ENCODE measurements around the gene SAPCD2.

The SAPCD2 gene

DNA sequence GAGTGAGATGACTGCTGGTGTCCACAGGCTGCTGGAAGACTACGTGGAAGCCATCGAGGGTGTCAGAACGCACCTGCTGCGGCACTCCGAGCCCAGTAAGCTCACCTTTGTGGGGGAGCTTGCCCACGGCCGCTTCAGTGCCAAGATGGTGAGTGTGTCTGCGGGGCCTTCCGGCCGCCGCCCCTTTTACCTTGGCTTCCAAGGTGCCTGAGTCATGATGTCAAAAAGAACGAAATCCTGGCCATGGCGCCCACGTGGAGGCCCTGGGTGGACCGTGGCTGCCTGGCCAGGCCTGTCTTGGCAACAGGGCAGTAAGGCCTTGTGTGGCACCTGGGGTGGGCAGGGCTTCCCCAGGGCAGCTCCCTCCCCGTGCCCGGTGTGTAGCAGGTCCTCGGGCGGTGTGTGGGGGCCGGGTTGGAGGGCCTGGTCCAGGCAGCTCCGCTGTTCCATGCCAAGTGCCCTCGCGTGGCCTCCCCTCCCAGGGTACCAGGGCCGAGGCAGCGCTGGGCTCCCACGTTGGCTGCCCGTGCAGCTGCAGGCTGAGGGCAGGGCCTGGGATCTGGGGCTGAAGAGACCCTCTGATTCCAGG, 36.4 kb upstream of the SAPCD2 start:
- no peak for DNase-seq

DNA sequence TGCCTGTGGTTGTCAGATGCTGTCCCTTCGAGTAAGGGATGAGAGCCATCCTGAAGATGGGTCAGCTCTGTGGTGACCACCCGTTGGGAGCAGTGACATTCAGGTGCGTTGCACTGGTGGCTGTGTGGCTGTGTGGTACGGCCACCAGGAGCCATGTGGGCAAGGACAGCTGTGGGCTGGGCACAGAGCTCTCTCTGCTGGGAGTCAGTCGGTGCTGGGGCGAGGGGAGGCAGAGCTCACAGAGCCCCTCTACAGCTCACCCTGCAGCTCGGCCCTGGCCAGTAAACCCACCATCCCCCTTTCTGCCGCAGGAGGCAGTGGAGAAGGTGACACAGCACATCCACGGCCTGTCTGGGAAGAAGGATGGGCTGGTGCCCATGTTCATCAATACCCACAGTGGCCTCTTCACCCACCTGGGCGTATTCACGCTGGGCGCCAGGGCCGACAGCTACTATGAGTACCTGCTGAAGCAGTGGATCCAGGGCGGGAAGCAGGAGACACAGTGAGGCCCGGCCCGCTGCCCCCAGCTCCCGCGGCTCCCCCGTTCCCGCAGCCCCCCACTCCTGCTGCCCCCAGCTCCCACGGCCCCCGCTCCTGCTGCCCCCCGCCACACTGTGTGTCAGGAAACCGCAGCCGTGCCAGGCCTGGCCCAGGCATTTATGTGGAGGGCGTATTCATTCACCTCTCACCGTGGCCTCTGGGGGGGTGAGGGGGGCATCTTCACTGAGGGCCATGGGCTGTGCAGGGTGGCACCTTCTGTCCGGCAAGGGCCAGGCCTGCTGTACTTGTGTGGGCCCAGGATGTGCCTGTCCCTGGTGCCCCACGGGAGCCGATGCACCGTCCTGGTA, 35.7 kb upstream of the SAPCD2 start:
- DNase-seq: no peak

DNA sequence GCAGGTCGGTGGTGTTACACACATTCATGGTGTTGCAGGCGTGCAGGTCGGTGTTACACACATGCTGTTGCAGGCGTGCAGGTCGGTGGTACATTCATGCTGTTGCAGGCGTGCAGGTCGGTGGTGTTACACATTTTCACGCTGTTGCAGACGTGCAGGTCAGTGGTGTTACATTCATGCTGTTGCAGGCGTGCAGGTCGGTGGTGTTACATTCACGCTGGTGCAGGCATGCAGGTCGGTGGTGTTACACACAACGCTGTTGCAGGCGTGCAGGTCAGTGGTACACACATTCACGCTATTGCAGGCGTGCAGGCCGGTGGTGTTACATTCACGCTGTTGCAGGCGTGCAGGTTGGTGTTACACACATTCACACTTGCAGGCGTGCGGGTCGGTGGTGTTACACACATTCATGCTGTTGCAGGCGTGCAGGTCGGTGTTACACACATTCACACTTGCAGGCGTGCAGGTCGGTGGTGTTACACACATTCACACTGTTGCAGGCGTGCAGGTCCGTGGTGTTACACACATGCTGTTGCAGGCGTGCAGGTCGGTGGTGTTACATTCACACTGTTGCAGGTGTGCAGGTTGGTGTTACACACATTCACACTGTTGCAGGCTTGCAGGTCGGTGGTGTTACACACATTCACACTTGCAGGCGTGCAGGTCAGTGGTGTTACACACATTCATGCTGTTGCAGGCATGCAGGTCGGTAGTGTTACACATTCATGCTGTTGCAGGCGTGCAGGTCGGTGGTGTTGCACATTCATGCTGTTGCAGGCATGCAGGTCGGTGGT, 33.0 kb upstream of the SAPCD2 start:
- no peak for DNase-seq

- DNase-seq: no peak
Measured at GRCh38 chr9:137099231-137099630, 28.9 kb upstream of the SAPCD2 start.

GRCh38 chr9:137097761-137098462, 27.6 kb upstream of the SAPCD2 start:
- DNase-seq: no peak

DNA sequence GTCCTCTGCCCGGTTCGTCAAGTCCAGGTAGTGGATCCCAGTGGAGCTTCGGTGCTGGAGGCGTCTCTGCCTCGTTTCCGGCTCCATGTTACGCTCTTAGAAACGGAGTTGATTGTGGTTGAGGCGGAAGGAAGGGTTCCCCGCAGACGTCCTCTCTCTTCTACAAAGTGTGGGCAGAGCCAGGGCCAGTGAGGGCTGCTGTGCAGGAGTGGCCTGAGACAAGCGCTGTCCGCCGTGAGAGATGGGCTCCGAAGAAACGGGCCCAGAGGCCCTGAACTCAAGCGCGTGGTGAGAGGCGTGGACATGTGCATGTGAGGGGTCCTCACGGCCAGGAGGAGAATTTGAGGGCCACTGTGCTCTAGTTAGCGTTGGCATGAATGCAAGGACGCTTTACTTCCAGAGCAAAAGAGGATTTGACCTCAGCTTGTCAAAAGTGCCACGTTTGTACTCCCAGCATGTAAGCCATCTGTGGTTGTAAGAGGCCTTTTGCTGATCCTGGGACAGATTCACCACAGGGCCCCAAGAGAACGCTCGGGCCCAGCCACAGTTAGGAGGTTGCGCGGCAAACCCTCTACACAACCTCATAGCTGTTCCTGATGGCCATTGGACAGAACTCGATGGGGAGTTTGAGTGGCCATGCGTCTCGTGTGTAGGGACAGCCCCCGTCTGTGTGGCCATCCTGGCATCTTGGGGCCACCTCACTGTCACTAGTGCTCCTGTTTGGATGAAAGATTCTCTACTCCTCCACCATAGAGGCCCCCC, 26.6 kb upstream of the SAPCD2 start:
- DNase-seq: no peak

DNA sequence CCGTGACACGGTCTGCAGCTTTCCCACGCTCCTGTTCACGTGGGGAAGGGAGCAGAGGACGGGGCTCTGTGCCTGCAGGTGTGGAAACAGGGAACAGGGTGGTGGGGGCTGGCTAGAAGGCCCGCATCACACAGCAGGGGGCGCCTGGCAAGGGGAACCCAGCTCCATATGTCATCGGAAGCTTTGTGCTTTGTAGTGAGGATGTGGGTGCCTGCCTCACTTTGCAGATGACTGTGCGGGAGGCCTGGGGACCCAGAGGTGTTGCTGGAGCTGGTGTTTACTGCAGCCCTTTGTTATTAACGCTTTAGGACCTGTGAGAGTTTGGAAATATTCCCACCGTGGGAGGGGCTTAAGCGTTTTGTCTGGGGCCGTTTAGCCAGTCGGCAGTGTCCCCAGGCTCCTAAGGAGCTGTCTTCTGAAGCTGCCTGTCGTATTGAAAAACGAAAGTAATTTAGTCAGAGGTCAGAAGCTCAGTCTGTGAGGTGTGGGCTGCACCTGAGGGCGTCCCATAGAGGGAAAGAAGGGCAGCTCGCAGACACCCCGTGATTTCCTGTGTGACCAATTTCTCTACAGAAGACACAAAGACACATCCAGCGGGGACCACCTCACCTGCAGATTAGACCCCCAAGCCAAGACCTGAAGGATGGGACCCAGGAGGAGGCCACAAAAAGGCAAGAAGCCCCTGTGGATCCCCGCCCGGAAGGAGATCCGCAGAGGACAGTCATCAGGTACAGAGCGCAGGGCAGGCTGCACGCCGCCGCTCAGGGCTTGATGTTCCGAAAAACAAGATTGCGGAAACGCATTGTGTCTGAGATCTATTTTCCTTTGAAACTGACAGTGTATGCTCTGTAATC, 25.5 kb upstream of the SAPCD2 start:
- DNase-seq: no peak

DNA sequence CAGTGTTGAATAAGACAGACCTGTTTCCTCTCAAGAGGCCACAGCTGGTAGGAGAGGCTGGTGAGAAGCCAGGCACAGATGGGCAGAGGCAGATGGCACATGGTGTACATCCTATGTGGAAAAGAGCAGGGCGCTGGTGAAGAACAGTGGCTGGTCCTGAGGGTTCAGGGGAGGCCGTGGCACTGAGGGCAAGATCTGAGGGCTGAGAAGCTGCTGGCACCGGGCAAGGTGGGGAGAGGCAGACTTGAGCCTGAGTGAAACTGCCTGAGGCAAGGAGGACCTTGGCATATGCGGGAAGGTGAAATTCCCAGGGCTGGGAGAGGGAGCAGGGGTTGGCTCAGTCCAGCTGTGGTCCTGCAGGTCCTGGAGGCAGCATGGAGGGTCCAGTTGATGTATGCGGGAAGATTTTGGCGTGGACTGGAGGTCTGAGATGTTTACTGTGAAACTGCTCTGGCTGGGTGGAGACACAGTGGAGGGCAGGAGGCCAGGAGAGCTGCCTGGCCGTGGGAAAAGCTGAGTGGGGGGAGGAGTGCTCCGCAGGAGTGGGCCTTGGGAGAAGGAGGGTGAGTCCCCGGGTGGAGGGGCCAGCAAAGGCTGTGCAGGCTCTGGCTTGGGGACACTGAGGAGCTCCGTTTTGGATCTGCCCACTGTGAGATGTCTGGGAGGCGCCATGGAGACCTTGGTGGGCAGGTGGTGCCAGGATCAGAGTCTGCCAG, 19.0 kb upstream of the SAPCD2 start:
- DNase-seq: no peak

DNA sequence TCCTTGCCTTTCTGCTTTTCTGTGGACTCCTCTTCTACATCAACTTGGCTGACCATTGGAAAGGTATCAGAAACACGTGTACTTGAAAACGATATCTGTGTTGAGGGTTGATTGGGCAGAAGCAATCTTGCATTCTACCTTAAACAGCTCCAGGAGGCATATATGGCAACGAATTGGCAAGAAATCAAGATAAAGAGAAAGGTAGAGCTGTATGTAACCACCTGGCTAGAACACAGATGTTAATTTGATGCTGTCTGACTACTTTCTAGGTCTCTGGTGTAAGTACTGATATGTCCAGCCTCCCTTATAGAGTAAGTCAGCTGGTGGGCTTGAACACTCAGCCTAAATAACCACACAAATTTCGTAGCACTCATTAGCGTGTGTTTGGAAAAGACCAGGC, 17.8 kb upstream of the SAPCD2 start:
- DNase-seq: no peak

DNA sequence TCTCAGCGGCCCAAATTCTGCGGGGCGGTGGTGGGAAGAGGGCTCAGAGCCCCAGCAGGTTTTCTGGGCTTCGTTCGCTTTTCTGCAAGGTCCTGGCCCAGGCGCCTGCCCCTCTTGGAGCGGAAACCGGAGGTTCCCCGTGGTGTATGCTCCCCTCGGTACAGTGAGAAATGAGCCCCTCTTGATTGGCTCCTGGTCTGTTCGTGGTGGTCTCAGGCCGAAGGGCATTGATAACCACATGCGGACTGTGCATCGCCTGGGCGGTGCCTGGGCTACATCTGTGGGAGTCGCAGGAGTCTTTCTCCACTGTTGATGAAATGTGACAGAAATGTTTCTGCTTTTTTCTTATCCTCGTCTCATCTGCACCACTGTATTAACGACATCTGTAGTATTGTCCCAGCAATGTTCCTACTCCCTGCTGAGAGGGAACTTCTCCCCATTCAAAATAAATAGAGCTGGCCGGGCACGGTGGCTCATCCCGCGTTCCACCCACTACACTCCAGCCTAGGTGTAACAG, 17.1 kb upstream of the SAPCD2 start:
- no peak for DNase-seq

DNA sequence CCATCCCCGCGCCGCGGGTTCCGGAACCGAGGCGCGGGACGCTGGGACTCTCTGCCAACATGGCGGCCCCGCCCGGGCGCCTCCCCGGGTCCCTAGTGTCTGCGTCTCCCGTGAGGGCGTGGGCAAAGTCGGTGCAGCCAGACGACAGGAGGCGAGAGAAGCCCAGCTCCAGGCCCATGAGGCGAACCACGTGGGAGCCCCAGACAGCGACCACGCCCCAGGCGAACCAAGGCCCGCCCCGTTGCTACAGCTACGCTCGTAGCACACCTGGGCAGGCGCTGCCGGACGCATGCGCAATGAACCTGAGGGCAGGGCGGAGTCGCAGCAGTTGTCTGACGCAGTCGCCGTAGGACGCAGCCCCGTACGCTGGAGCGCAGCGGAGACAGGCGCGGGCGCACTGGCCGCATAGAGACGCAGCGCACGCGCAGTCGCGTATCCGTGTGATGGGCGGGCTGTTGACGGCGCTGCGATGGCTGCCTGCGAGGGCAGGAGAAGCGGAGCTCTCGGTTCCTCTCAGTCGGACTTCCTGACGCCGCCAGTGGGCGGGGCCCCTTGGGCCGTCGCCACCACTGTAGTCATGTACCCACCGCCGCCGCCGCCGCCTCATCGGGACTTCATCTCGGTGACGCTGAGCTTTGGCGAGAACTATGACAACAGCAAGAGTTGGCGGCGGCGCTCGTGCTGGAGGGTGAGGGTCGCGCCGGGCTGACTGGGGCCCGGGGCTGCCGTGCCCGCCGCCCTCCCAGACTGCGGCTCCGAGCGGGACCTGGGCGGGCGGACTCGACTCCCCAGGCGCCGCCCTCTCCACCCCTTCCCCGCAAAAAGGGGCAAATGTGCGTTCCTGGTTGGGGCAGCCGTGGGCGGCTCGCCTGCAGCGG, 16.4 kb upstream of the SAPCD2 start, which contains the start of gene MAN1B1:
Gene MAN1B1 (plus strand): TSS at position 455 of the 878 bp plus-strand sequence. CDS start 15 bp downstream, at position 470.
- peak; percentile 100 for DNase-seq

GRCh38 chr9:137085920-137086530, 15.7 kb upstream of the SAPCD2 start:
- DNase-seq: peak; percentile 80

GRCh38 chr9:137084526-137084925, 14.2 kb upstream of the SAPCD2 start:
- no peak for DNase-seq

DNA sequence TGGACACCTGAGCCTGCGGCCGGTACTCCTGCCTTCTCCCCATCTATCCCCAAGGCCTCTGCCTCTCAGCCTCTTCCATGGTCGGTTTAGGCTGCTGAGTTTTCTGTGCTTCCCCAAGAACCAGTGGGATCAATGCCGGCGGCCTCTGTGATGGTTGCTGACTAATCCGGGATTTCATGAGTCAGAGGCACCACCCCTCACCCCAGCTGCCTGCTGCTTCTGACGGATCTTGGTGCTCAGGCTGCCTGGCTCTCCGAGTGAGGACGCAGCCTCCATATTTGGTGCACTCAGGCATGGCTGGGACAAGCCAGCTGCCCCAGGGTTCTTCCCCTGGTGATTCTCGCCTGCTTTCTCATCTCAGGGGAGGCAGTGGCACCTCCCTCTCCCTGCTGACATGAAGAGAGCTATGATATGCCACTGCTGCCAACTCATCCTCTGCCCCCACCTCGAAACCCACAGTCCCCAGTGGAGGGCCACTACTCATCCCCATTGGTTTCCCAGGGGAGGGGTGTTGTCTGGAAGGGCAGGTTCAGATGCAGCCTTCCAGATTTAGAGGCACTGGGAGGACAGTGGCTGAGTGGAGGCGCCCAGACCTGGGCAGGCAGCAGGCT, 13.1 kb upstream of the SAPCD2 start:
- DNase-seq: peak; percentile 95

DNA sequence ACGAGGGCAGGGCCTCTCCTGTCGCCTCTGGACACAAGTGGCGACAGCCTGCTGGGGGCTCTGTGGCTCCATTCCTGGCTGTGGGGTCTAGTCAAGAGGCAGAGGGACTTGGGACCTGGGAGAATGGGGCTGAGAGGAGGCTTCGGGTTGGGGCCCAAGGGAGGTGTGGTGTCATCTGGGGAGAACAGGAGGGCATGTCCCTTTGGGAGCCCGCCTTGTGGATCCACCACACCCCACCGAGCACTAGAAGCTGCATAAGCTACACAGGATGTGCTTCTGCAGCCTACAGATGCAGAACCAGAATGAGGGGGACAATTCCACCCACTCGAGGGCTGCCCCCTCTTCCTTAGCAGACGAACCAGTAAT, 12.6 kb upstream of the SAPCD2 start:
- DNase-seq: no peak

GRCh38 chr9:137082222-137082924, 12.0 kb upstream of the SAPCD2 start:
- no peak for DNase-seq

- DNase-seq: peak; percentile 41
Measured at GRCh38 chr9:137080260-137081122, 10.1 kb upstream of the SAPCD2 start.

All from islet precursor cell (in vitro differentiated cells).